PC-9 (cell line): Measurements from ENCODE around the gene KLK3.

Experiments
- EZH2 ChIP-seq: fragments of 200-600 bp; sonication (generic); IDR thresholded peaks from 2 replicates; pipeline ENCODE4 v1.8.0; 2017; ENCODE audit warnings: antibody characterized with exemption, low read depth
- TF ChIP-seq, protein P1 (sequence below): fragments of 200-600 bp; sonication (generic); conservative IDR thresholded peaks from 2 replicates; pipeline ENCODE4 v1.6.1; 2017; ENCODE audit warnings: mixed run types, antibody characterized with exemption, mild to moderate bottlenecking, moderate library complexity

DNA sequence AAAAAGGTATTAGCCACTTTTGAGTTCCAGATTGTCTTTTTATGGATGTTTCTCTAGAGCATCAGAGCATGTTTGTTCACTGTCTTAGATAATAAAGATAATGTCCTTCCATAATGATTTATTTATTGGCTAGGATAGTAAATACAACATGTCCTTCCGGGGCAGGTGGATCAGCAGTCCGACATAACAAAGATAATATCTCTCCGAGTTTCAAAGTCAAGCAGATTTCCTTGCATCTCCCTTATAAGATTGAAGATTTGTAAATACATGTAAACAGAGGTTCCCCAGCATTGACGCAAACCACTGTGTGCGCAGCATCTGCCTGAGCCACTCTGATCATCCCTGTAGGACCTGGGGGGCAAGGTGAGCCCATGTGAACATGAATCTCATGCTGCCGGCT is 12.6 kb upstream of the KLK3 start:
- TF ChIP-seq, protein P1, sequence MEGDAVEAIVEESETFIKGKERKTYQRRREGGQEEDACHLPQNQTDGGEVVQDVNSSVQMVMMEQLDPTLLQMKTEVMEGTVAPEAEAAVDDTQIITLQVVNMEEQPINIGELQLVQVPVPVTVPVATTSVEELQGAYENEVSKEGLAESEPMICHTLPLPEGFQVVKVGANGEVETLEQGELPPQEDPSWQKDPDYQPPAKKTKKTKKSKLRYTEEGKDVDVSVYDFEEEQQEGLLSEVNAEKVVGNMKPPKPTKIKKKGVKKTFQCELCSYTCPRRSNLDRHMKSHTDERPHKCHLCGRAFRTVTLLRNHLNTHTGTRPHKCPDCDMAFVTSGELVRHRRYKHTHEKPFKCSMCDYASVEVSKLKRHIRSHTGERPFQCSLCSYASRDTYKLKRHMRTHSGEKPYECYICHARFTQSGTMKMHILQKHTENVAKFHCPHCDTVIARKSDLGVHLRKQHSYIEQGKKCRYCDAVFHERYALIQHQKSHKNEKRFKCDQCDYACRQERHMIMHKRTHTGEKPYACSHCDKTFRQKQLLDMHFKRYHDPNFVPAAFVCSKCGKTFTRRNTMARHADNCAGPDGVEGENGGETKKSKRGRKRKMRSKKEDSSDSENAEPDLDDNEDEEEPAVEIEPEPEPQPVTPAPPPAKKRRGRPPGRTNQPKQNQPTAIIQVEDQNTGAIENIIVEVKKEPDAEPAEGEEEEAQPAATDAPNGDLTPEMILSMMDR, result no peak
- TF ChIP-seq EZH2, result no peak
